SW480 (cell line): ENCODE measurements around the gene ANKRD24.
A peak's percentile ranks its signal among the peaks of the same experiment; 100 is the strongest.
"Not testable (repeated sequence)": the region's sequence is repeated elsewhere in the genome, so short reads cannot be mapped to it uniquely, and the experiment has no call there.

Experiments used
- DNase-seq: peaks from one replicate; pipeline ENCODE4 v3.0.0-alpha.2; 2016; ENCODE audit warnings: low spot score

The ANKRD24 gene

DNA sequence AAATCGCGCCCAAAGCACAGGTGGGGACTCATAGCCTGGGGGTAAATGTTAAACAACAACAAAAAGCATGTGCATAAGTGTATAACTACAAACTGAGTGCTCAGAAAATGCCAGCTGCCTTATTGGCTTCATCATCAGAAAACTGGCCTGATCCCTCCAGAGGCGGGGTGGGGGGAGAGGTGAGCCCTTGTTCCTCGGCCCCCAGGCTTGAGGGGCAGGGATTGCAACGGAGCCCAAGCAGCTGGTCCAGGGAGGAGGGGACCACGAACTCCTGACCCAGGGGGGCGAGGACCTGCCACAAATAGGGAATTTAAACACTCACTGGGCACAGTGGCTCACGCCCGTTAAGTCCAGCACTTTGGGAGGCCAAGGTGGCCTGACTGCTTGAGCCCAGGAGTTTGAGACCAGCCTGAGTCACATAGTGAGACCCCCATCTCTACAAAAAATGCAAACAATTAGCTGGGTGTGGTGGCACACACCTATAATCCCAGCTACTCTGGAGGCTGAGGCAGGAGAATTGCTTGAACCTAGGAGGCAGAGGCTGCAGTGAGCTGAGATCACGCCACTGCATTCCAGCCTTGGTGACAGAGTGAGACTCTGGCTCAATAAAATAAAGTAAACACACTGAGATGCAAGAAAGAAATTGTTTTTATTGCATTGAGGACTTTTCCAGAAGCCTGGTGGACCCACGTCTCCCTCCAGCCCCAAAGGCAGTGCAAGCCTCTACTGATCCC is 8.8 kb upstream of the ANKRD24 start:
- no peak for DNase-seq

DNA sequence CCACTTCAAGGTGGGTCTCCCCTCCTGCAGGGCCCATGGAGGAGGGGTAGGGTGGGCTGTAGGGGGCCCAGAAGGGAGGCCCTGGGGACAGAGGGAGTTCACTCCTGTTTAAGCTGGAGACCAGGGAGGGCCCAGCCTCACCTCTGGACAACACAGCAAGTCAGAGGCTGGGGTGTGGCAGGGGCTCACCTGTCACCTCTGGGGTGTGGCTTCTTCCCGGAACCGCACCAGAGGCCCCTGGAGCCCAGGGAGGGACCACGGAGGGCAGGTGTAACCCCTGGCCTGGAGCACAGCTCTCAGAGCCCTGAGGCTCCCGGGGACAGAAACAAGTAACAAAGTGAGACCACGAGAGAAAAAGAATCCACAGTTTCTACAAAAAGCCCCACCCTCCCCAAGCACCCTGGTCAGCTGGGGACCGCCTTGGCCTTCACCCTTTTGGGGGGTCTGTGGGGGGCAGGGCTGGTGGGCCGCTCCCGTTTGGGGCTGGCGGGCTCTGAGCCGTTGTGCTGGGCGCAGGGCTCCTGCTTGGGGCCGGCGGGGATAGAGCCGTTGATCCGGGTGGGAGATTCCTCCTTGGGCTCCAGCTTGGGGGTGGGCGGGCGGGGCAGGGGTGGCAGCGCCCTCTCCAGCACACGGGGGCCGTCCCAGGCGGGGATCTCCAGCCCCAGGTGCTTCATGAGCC is 8.1 kb upstream of the ANKRD24 start:
- peak; percentile 46 for DNase-seq

DNA sequence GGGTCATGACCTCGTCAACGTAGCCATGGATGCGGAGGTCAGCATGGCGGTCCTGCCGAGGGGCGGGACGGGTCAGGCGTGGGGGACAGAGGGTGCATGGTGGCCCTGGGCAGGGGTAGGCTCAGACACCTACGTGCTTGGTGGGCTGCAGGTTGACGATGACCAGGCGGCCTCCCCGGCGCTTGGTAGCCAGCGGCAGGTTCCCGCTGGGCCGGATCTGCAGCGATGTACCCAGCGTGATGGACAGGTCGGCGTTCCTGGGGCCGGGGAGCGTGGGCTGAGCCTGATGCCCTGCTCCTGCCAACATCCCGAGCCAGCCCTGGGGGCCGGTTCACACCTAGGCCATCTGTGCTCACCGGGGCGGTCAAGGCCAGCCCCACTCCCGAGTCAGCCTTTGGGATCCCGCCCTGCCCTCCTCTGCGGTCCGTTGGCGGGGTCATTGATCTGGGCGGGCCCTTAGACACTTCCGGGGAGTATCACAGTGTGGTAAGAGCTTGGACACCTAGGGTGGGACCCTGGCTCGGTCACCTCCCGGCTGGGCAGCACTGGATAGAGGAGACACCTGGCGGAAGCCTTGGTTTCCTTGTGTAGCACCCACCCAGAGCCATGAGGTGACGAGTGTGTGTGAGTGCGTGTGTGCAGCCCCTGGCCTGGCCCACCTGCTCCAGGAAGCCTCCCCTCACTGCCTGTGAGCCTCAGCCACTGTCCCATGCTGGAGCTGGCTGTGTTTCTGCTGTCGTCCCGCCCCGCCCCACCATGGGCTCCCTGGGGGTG is 7.4 kb upstream of the ANKRD24 start:
- peak; percentile 69 for DNase-seq

DNA sequence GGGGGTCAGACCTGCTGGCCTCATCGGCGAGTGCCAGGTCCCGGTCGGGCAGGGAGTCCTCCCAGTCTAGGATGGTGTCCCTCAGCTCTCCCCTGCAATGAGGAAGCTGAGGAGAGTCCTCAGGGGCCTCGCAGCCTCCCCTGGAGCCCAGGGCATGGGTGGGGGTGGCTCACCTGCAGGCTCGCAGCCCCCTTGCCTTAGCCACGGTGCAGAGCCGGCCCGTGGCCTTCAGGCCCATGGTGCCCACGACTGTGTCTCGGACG is 6.9 kb upstream of the ANKRD24 start:
- DNase-seq: no peak

DNA sequence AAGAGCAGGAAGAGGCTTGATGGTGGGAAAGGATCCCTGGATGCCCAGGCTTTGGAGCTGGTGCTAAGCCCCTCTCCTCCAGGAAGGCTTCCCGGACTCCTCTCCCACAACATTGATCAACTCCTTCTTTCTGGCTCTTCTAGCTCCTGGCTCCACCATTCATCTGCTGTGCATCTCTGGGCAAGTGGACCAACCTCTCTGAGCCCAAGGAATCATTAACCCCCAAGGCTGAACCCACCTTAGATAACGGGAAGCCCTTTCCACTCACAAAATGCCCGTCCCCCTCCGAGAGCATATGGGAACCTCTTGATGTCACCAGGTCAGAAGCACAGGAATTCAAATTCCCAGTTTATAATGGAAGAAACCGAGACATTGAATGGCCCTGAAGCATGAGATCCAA is 5.3 kb upstream of the ANKRD24 start:
- DNase-seq: no peak

DNA sequence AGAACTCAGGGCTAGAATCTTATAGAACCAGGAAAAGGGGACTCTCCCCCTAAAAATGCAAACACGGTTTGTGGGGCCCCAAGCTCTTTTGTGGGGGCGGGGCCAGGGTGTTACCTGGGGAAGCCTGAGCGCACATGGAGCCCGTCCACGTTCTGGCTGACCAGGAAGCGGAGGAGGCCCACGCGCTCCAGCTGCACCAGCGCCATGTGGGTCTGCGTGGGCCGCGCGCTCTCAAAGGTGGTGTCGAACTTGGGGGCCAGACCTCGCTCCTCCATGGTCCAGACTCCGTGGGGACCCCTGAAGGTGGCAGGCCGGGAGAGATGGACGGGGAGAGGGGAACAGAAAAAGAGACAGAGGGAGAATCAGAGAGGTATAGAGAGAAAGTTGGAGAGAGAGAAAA is 3.5 kb upstream of the ANKRD24 start:
- DNase-seq: no peak

DNA sequence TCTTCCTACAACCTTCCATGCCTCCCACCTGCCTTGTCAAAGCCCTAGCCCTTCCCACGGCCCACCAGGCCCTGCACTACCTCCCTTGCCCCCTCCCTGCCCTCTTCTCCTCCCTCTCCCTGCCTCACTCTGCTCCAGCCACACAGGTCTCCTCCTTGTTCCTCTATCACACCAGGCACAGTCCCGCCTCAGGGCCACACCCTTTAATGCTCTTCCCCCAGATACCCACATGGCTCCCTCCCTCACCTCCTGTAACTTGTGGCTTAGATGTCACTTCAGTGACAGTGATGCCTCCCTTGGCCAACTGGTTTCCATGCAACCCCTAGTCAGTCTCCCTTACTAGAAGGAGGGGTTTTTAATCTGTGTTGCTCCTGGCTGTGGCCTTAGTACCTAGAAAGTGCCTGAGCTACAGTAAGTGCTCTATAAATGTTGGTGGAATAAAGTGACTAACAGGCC is 1.4 kb upstream of the ANKRD24 start:
- DNase-seq: peak; percentile 23

DNA sequence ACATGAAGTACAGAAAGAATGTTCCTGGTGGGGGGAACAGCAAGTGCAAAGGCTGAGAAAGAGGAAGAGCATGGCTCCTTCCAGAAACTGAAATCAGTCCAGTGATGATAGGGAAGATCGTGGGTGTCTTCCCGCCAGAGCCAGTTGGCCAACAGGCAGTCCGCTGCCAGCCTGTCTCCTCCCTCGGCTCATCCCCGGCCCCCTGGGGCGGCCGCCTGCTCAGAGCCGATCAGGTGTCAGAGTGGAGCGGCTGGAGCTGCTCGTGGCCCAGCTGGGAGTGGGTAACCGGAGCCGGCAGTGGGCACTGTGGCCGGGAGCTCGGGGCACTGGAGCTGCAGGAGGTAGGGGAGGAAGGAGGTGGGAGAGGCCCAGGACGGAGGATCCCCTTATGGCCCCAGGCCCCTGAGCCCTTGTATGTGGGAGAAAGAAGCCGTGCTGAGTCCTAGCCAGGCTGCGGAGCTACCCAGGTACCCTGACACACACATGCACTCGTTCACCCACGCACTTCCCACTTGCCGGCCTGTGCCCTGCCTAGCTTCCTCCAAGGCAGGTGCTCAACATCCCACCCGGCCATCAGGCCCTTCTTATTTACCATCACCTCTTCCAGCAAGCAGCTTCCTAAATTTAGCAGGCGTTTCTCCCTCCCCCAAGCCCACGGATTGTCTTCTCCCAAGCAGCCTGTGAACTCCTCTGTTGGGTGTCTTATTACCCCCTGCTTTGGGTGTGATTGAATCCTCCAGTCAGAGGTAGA is 1.7 kb downstream of the ANKRD24 start:
- no peak for DNase-seq

DNA sequence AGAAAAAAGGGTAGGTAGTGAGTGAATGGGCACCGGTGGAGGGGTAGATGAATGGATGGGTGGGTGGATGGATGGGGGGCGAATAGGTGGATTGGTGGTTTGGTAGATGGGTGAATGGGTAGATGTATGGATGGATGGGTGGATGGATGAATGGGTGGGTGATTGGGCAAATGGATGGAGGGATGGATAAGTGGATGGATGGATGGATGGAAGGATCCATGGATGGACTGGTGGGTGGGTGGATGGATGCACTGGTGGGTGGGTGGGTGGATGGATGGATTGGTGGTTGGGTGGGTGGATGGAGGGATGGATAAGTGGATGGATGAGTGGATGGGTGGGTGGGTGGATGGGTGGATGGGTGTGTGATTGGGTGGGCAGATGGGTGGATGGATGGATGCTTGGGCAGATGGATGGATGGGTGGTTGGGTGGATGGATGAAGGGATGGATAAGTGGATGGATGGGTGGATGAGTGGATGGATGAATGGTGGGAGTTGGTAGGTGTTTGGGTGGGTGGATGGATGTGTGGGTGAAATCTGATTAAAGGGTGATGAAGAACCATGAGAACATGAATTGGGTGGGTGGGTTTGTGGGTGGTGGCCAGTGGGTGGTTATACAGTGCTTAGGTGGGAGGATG is 2.3 kb downstream of the ANKRD24 start:
- DNase-seq: no peak

DNA sequence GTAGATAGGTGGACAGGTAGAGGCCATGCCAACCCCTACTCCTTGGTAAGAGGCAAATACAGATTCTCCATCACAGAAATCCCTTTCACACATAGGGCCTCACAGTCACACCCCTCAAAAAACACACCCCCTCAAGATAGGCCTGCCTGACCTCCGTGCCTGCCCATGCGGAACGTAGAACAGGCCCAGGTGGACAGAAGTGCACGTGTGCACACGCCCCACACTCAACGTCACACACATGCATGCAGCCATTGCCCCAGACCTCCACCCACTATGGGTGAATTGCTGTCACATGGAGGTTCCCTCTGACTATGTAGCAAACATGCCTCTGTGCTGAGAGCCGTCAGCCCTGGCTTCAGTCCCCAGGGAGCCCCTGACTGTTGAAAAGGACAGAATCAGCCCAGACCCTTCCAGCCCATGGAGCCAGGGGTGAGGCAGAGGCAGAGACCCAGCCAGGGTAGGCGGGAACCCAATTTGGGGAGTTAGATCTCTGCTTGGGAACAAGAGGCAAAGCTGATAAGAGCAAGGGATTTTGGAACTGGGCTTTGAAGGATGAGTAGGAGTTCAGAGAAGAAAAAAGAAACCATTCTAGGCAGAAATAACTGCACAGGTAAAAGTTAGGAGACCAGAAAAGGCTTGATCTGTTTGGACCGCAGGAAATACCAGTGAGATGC is 3.1 kb downstream of the ANKRD24 start:
- no peak for DNase-seq

DNA sequence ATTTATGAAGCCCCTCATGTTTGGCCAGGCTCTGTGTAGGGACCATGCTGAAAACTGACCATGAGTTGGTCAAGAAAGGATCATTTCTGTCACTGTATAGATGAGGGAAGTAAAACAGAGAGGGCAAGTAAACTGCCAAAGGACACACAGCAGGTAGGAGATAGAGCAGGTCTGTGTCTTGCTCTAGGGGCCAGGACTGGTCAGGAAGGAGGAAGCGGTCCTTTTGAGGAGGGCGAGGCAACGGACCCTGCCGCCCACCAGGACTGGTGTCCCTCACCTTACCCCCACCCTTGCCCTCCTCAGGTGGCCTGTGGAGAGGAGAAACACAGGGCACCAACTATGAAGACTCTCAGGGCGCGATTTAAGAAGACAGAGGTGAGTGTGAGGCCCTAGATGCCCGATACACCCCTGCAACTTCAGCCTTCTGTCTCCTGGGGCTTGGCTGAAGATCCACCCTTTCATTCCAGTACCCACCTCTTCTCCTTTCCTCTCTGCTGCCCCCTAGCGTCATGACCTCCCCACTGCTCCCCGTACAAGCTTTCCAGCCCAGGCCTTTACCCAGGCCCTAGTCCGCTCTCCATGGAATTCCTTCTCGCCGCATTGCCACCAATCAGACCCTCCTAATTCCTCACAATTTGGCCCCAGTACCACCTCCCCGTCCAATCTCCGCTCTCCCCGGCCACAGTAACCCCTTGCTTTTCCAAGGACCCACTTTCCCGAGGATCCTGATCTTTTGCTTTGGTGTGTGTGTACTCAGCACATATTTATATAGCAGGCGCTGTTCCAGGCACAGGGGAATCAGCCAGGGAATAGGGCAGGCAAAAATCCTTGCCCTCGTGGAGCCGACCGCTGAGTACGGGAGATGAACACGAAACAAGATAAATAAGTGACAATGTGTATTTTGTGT is 3.9 kb downstream of the ANKRD24 start:
- peak; percentile 70 for DNase-seq

DNA sequence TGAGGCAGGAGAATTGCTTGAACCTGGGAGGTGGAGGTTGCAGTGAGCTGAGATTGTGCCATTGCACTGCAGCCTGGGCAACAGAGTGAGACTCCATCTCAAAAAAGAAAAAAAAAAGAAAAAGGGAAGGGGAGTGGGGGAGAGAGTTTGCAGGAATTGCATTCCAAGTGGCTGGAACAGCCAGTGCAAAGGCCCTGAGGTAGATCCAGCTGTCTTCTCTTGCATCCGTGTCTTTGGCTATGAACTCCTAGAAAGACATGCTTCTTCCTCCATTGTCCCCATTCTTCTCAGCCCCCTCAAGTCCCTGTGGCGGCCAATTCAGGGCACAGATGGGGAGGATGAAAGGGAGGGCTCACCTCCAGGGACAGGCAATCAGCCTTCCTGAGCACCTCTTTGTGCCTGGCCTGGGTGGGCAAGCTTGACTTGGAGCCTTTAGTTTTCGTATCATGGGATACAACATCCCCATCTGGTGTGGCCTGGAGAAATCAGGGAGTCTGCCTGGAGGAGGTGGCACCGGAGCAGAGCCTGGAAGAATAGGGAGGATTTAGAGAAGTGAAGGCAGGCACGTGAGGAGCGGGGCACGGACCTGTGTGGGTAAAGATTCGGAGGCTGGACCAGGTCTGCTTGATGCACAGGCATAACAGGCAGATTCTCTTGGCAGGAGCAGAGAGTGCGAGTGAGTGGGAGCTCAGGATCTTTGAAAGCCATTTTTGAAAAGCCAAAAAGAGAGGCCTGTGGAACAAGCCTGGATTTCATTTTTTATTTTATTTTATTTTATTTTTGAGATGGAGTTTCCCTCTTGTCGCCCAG is 5.0 kb downstream of the ANKRD24 start:
- DNase-seq: no peak

DNA sequence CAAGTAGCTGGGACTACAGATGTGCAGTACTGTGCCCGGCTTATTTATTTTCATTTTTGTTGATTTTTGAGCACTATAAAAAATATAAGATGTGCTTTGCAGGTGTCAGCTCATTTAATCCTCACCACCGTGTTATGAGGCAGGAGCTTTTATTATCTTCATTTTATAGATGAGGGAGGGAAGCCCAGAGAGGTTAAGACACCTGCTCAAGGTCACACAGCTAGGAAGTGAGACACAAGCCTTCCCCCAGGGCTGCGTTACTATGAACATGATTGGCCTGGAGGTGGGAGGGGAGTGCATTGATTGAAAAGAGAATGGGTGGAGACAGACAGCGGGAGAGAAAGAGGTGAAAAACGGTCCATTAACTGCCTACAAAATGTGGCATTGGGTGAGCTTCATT is 7.2 kb downstream of the ANKRD24 start:
- DNase-seq: no peak

DNA sequence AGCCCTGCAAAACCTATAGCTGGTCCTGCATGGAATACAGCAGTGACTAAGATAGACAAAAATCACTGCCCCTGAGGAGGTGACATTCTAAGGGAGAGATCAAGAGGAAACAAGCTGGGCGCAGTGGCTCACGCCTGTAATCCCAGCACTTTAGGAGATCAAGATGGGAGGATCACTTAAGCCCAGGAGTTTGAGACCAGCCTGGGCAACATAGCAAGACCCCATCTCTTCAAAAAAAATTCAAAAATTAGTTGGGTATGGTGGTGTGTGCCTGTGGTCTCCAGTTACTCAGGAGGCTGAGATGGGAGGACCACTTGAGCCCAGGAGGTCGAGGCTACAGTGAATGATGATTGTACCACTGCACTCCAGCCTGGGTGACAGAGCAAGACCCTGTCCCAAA is 10.0 kb downstream of the ANKRD24 start:
- not testable (repeated sequence) for DNase-seq

DNA sequence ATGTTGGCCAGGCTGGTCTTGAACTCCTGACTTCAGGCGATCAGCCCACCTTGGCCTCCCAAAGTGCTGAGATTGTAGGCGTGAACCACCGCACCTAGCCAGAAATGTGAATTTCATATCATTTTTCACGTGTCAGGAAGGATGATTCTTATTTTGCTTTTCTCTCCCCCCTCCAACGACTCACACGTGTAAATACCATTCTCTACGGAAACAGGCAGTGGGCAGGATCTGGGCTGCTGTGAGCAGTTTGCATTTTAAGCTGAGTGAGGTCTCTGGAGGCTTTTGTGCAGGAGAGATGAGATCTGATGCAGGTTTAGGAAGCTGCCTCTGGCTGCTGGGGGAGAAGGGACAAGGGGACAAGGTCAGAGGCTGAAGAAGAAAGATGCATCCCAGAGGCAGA is 11.9 kb downstream of the ANKRD24 start:
- no peak for DNase-seq

DNA sequence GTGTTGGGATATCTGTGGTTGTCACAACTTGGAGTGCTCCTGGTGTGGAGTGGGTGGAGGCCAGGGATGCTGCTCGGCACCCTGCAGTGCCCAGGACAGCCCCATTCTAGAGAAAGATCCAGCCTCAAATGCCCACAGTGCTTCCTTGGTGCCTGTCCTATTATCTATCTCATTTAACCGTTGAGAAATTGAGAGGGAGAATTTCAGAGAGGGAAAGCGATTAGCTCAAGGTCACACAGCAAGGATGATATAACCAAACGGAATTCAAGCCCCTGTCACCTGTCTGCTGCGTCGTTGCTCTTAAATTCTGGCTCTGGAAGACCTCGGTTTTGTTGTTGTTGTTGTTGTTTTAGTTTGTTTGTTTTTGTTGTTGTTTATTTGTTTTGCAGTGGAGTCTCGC is 13.5 kb downstream of the ANKRD24 start:
- no peak for DNase-seq

DNA sequence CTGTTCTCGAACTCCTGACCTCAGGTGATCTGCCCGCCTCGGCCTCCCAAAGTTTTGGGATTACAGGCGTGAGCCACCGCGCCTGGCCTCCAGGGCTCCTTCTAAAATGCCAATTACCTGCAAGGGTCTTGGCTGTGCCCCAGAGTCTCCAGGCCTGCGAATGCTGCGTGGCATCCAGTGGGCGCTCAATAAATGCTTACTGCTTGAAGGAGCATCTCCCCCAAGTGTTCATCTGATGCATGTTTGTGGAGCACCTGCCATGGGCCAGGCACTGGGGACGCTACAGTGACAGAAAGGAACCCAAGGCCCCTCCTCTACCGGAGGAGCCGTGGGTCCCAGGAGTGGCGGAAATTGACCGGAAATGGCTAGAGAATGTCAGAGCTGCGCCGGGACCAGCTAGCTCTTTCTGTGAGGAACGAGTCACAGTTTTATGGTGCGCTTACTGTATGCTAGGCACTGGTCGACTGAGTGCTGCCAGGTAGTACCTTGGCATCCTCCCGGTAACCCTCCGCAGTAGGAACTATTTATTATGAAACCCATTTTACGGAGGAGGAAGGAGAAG is 14.2 kb downstream of the ANKRD24 start:
- DNase-seq: no peak

DNA sequence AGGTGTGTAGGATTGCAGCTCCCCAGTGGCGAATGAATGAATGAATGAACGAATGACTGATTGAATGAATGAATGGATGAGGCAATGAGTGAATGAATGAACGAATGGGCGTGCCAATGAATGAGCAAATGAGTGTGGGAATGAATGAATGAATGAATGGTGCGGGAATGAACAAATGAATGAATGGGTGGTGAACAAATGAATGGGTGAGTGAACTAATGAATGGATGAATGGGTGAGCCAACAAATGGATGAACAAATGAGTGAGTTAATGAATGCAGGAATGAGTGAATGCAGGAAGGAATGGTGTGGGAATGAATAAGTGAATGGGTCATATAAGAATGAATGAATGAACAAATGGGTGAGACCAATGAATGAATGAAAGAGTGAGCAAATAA is 14.7 kb downstream of the ANKRD24 start:
- no peak for DNase-seq
